Activated CD4-positive, CD25-positive, alpha-beta regulatory T cell treated with anti-CD3 and anti-CD28 coated beads, Interleukin-2, amount 50 U/mL, for 16 hours (primary cell): ENCODE results near the gene PLCL2.

Experiments used
- DNase-seq: peaks from one replicate; pipeline ENCODE4 v3.0.0-alpha.2; 2020; ENCODE audit warnings: low read depth, low spot score

The PLCL2 gene

GRCh38 chr3:16890597-16891333 lies 6.0 kb downstream of the PLCL2 start:
- no peak for DNase-seq

- no peak for DNase-seq
These were observed 9.0 kb downstream of the PLCL2 start for GRCh38 chr3:16893618-16894200.

- DNase-seq = no peak
These were observed 11.4 kb downstream of the PLCL2 start for GRCh38 chr3:16896094-16896627.

GRCh38 chr3:16896820-16897219 lies 12.1 kb downstream of the PLCL2 start:
- DNase-seq = no peak

GRCh38 chr3:16897254-16897926 lies 12.6 kb downstream of the PLCL2 start:
- DNase-seq = no peak

- no peak for DNase-seq
These were observed 14.0 kb downstream of the PLCL2 start for GRCh38 chr3:16898595-16899395.

GRCh38 chr3:16899919-16900318 lies 15.2 kb downstream of the PLCL2 start:
- DNase-seq = no peak

GRCh38 chr3:16900779-16901440 lies 16.2 kb downstream of the PLCL2 start:
- DNase-seq = no peak

GRCh38 chr3:16904423-16905417 lies 20.0 kb downstream of the PLCL2 start:
- DNase-seq = no peak

- DNase-seq = no peak
These were observed 20.9 kb downstream of the PLCL2 start for GRCh38 chr3:16905704-16906103.

- no peak for DNase-seq
These were observed 21.9 kb downstream of the PLCL2 start for GRCh38 chr3:16906682-16907081.

GRCh38 chr3:16907243-16907642 lies 22.5 kb downstream of the PLCL2 start:
- DNase-seq = no peak

GRCh38 chr3:16908016-16908807 lies 23.5 kb downstream of the PLCL2 start:
- DNase-seq = no peak

GRCh38 chr3:16908896-16909295 lies 24.1 kb downstream of the PLCL2 start:
- DNase-seq = no peak

- no peak for DNase-seq
These were observed 25.0 kb downstream of the PLCL2 start for GRCh38 chr3:16909802-16910201.

GRCh38 chr3:16910207-16910606 lies 25.5 kb downstream of the PLCL2 start:
- DNase-seq = no peak

- DNase-seq = no peak
These were observed 27.2 kb downstream of the PLCL2 start for GRCh38 chr3:16911916-16912315.

- DNase-seq = no peak
These were observed 27.9 kb downstream of the PLCL2 start for GRCh38 chr3:16912400-16913263.
